PC-3 (cell line): ENCODE data around the gene MYH10. TPM values are rescaled to one million over a fixed set of nuclear protein-coding genes. Genes with fewer than 3 reads are reported as not detected.

ENCODE experiments used
- ATAC-seq: fragments of 200-7000 bp; cut with Tn5 transposase; 2 replicates; pipeline ENCODE4 v1.9.1; 2020; ENCODE audit warnings: mild to moderate bottlenecking, moderate library complexity
- BruUV-seq: library from RNA; stranded (reverse); fragments of 400-500 nt; replicated peaks from 2 replicates; lab custom pipeline; 2021; lab: Mats Ljungman, UMichigan
- CTCF ChIA-PET: fragments of 300-600 bp; sonication (Branson Sonifier 250); formaldehyde crosslinking; loops from one replicate; lab custom pipeline; 2022; ENCODE audit warnings: antibody characterized with exemption; lab: Charles Lee
- POLR2A ChIA-PET: fragments of 300-600 bp; sonication (Branson Sonifier 250); formaldehyde crosslinking; loops from one replicate; lab custom pipeline; 2022; ENCODE audit warnings: antibody characterized with exemption; ENCODE audit not compliant: unreplicated experiment; lab: Charles Lee
- DNase-seq: peaks from one replicate; pipeline ENCODE4 v3.0.0-alpha.2; 2015
- H2AFZ ChIP-seq: fragments of 300-600 bp; sonication (generic); 2 replicates; pipeline ENCODE4 v1.6.0; 2016; ENCODE audit warnings: antibody characterized with exemption, low read length
- H3F3A ChIP-seq: fragments of 300-600 bp; sonication (generic); one replicate; pipeline ENCODE4 v1.6.0; 2017; ENCODE audit warnings: antibody characterized with exemption, low read length, control low read depth, mild to moderate bottlenecking; ENCODE audit not compliant: unreplicated experiment
- H3K27ac ChIP-seq: fragments of 300-600 bp; sonication (generic); 2 replicates; pipeline ENCODE4 v1.5.1; 2016; ENCODE audit warnings: mild to moderate bottlenecking, low read length
- H3K27me3 ChIP-seq: fragments of 300-600 bp; sonication (generic); 2 replicates; pipeline ENCODE4 v1.6.1; 2016; ENCODE audit warnings: low read length, mixed read lengths
- H3K36me3 ChIP-seq: fragments of 300-600 bp; sonication (generic); 2 replicates; pipeline ENCODE4 v1.6.1; 2016; ENCODE audit warnings: low read depth, mixed run types, low read length, mixed read lengths
- H3K4me1 ChIP-seq: fragments of 300-600 bp; sonication (generic); 2 replicates; pipeline ENCODE4 v1.5.1; 2016; ENCODE audit warnings: low read length; ENCODE audit not compliant: insufficient read depth
- H3K4me2 ChIP-seq: fragments of 300-600 bp; sonication (generic); 2 replicates; pipeline ENCODE4 v1.6.0; 2016; ENCODE audit warnings: low read length
- H3K4me3 ChIP-seq: fragments of 300-600 bp; sonication (generic); 2 replicates; pipeline ENCODE4 v1.5.1; 2016; ENCODE audit warnings: mild to moderate bottlenecking, low read length, mixed read lengths
- H3K79me2 ChIP-seq: fragments of 300-600 bp; sonication (generic); 2 replicates; pipeline ENCODE4 v1.6.1; 2017; ENCODE audit warnings: low read length, mixed read lengths
- H3K9ac ChIP-seq: fragments of 300-600 bp; sonication (generic); 2 replicates; pipeline ENCODE4 v1.6.0; 2016; ENCODE audit warnings: mild to moderate bottlenecking, low read length
- H3K9me2 ChIP-seq: fragments of 300-600 bp; sonication (generic); replicated peaks from 2 replicates; pipeline ENCODE4 v1.6.1; 2016; ENCODE audit warnings: mixed run types, low read length, mixed read lengths
- H3K9me3 ChIP-seq: fragments of 300-600 bp; sonication (generic); 2 replicates; pipeline ENCODE4 v1.6.1; 2016; ENCODE audit warnings: low read length, mixed read lengths
- H4K20me1 ChIP-seq: fragments of 300-600 bp; sonication (generic); 2 replicates; pipeline ENCODE4 v1.6.1; 2016; ENCODE audit warnings: low read length, mixed read lengths
- EZH2 ChIP-seq: fragments of 300-600 bp; sonication (generic); IDR thresholded peaks from one replicate; pipeline ENCODE4 v1.6.1; 2017; ENCODE audit warnings: antibody characterized with exemption, mild to moderate bottlenecking, low read length; ENCODE audit not compliant: unreplicated experiment
- EZH2phosphoT487 ChIP-seq: fragments of 300-600 bp; sonication (generic); IDR thresholded peaks from 2 replicates; pipeline ENCODE4 v1.6.1; 2018; ENCODE audit warnings: mild to moderate bottlenecking, antibody characterized with exemption, low read length, borderline replicate concordance
- intact Hi-C: fragments of 100-400 bp; cut with micrococcal nuclease; formaldehyde crosslinking; loops from 2 replicates; pipeline ENCODE4 v1.9.0; 2023
- total RNA-seq: library from RNA; depleted of rRNA; stranded (reverse); fragments of >200 nt; gene quantifications from 2 replicates; pipeline ENCODE4 v1.2.3, GENCODE V29; 2014
- TF ChIP-seq, protein P1 (sequence below): fragments of 300-600 bp; sonication (generic); conservative IDR thresholded peaks from 2 replicates; pipeline ENCODE4 v1.5.1; 2017; ENCODE audit warnings: antibody characterized with exemption, low read depth, mild to moderate bottlenecking, low read length

Gene MYH10
- total RNA-seq, 1 experiment from 2014 or later = 44.6 TPM

DNA sequence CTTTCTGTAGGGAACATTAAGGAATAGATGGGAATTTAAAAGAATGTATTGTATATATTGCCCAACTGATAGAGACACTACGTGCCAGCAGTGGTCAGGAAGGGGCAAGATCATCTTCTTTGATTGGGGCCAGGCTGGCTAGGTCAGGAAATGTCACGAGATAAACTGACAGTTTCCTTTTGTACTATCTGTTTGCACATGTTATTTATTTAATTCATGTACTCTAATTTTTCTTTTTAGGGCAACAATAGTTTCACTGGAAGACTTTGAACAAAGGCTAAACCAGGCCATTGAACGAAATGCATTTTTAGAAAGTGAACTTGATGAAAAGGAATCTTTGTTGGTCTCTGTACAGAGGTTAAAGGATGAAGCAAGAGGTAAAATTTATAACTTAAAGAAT is 182.2 kb downstream of the MYH10 start:
- Histone ChIP-seq H3K4me1 (no peaks in the 10 kb centered on the region), H3K9ac (no peak overlapping the region), H3K4me2 (no peak overlapping the region), H3K36me3 (peaks cover 41% of the 10 kb centered on the region), H3F3A (no peaks in the 10 kb centered on the region), H4K20me1 (no peaks in the 10 kb centered on the region; the same call in 1 of the 2 replicates), H3K79me2 (peaks cover 8% of the 10 kb centered on the region), H2AFZ (no peak overlapping the region), H3K27ac (no peak overlapping the region), H3K9me3 (no peaks in the 10 kb centered on the region), H3K27me3 (no peaks in the 10 kb centered on the region), H3K9me2 (no peaks in the 10 kb centered on the region), H3K4me3 (no peak overlapping the region)
- ATAC-seq = no peak
- TF ChIP-seq EZH2phosphoT487 (no peak), EZH2 (no peak)
- TF ChIP-seq, protein P1, sequence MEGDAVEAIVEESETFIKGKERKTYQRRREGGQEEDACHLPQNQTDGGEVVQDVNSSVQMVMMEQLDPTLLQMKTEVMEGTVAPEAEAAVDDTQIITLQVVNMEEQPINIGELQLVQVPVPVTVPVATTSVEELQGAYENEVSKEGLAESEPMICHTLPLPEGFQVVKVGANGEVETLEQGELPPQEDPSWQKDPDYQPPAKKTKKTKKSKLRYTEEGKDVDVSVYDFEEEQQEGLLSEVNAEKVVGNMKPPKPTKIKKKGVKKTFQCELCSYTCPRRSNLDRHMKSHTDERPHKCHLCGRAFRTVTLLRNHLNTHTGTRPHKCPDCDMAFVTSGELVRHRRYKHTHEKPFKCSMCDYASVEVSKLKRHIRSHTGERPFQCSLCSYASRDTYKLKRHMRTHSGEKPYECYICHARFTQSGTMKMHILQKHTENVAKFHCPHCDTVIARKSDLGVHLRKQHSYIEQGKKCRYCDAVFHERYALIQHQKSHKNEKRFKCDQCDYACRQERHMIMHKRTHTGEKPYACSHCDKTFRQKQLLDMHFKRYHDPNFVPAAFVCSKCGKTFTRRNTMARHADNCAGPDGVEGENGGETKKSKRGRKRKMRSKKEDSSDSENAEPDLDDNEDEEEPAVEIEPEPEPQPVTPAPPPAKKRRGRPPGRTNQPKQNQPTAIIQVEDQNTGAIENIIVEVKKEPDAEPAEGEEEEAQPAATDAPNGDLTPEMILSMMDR = no peak
- no TSS peak for BruUV-seq
- POLR2A ChIA-PET = no interaction called here
- DNase-seq = no peak
- intact Hi-C loops = no loop called here
- CTCF ChIA-PET = no interaction called here

DNA sequence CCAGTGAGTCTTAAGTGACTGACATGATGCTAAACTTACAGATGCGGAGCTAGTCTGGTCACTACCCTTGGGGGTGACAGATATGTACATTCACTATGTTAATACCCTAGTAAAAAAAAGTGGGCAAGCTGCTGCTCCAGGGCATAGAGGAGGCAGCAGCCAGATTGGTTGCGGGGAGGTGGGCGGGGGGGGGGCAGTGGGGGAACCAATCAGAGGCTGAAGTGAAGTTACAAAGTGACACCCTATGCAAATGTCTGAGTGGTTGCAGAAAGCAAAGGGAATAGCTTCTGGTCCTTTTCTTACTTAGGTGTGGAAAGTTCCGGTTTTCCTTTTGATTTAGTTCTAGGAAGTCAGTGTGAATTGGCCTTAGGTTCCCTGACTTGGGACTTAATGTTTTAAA is 182.7 kb downstream of the MYH10 start:
- H3K27me3 ChIP-seq = no peaks in the 10 kb centered on the region
- BruUV-seq = no TSS peak
- peaks cover 36% of the 10 kb centered on the region for H3K36me3 ChIP-seq
- no peaks in the 10 kb centered on the region for H3K9me2 ChIP-seq
- CTCF ChIA-PET = no interaction called here
- no peak overlapping the region for H3K4me2 ChIP-seq
- no peak overlapping the region for H3K4me3 ChIP-seq
- no peaks in the 10 kb centered on the region for H3K4me1 ChIP-seq
- no peak for DNase-seq
- no peaks in the 10 kb centered on the region for H3F3A ChIP-seq
- H2AFZ ChIP-seq = no peak overlapping the region
- H3K79me2 ChIP-seq = peaks cover 13% of the 10 kb centered on the region
- POLR2A ChIA-PET = no interaction called here
- no peak overlapping the region for H3K9ac ChIP-seq
- no peaks in the 10 kb centered on the region; the same call in 1 of the 2 replicates for H4K20me1 ChIP-seq
- H3K9me3 ChIP-seq = no peaks in the 10 kb centered on the region
- intact Hi-C loops = no loop called here
- no peak for ATAC-seq
- no peak overlapping the region for H3K27ac ChIP-seq
- no peak for TF ChIP-seq EZH2
- TF ChIP-seq, protein P1 = no peak
- TF ChIP-seq EZH2phosphoT487 = no peak

DNA sequence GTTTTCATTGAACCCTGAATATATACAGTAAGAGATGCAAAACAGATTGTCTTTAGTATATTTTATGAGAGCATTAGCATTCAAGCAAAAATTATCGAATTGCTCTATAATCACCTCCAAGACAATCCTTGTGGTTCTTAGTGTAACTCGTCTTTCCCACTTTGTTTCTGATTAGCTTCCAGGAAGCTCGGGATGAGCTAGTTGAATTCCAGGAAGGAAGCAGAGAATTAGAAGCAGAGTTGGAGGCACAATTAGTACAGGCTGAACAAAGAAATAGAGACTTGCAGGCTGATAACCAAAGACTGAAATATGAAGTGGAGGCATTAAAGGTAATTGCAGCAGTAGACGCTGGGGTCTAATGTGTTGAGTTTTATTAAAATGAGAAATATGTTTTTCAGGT is 185.0 kb downstream of the MYH10 start:
- TF ChIP-seq EZH2phosphoT487 (no peak), EZH2 (no peak)
- TF ChIP-seq, protein P1 = no peak
- H4K20me1 ChIP-seq = peaks cover 5% of the 10 kb centered on the region; the same call in 1 of the 2 replicates
- peaks cover 33% of the 10 kb centered on the region for H3K79me2 ChIP-seq
- no peak overlapping the region for H3K4me2 ChIP-seq
- no peak overlapping the region for H3K9ac ChIP-seq
- no peak overlapping the region for H2AFZ ChIP-seq
- no TSS peak for BruUV-seq
- no peak overlapping the region for H3K27ac ChIP-seq
- no peaks in the 10 kb centered on the region for H3K9me2 ChIP-seq
- POLR2A ChIA-PET = no interaction called here
- no peak overlapping the region for H3K4me3 ChIP-seq
- ATAC-seq (no peak), DNase-seq (no peak)
- peaks cover 21% of the 10 kb centered on the region for H3K36me3 ChIP-seq
- intact Hi-C loops = no loop called here
- no peaks in the 10 kb centered on the region for H3K27me3 ChIP-seq
- no peaks in the 10 kb centered on the region for H3K4me1 ChIP-seq
- H3F3A ChIP-seq = no peaks in the 10 kb centered on the region
- CTCF ChIA-PET = no interaction called here
- H3K9me3 ChIP-seq = no peaks in the 10 kb centered on the region
